ENCODE measurements around the gene KMT2A.

DNA sequence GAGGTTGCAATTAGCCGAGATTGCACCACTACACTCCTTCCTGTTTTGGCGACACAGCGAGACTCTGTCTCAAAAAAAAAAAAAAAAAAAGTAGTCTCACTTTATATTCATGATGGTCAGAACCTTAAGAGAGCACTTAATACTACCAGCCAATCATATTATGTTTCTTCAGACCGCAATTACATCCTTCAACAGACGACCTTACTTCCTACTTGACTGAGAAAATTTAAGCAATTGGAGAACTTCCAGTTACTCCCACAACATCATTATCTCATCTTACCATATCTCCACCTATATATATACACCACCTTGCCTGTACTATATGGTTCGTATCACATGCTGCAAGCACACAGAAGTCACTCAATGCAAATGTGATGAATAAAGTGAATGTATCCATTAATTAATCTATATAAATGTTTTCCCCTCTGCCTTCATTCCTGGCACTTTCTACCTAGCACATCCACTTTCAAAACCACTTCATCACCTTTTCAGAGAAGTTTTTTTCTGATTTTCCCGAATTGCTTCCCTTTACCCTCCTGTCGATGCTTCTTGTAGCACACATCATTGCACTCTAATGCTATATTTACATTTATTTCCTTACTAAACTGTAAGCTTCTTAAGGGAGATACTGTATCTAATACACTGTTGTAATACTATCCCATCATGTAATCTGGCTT is 21.1 kb upstream of the KMT2A start:
- TF ChIP-seq, protein P1, sequence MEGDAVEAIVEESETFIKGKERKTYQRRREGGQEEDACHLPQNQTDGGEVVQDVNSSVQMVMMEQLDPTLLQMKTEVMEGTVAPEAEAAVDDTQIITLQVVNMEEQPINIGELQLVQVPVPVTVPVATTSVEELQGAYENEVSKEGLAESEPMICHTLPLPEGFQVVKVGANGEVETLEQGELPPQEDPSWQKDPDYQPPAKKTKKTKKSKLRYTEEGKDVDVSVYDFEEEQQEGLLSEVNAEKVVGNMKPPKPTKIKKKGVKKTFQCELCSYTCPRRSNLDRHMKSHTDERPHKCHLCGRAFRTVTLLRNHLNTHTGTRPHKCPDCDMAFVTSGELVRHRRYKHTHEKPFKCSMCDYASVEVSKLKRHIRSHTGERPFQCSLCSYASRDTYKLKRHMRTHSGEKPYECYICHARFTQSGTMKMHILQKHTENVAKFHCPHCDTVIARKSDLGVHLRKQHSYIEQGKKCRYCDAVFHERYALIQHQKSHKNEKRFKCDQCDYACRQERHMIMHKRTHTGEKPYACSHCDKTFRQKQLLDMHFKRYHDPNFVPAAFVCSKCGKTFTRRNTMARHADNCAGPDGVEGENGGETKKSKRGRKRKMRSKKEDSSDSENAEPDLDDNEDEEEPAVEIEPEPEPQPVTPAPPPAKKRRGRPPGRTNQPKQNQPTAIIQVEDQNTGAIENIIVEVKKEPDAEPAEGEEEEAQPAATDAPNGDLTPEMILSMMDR (IDR thresholded peaks at IDR 0.05): no peak
- TF ChIP-seq POLR2A (IDR thresholded peaks at IDR 0.05): no peak
